T-helper 1 cell treated with Interleukin-12 subunit alpha and Interleukin-12 subunit beta and Interleukin-4 antibody, amounts not matched to agents 30 ng/mL and 1 ng/mL, for 36 hours (primary cell): ENCODE data around the gene SLC34A3. TPM values are rescaled to one million over a fixed set of nuclear protein-coding genes. Genes with fewer than 3 reads are reported as not detected.

Experiments used
- intact Hi-C: fragments of 100-400 bp; cut with micrococcal nuclease; formaldehyde crosslinking; loops from one replicate; pipeline ENCODE4 v1.15.1; 2024
- total RNA-seq: library from RNA; stranded (reverse); gene quantifications from 2 replicates; pipeline ENCODE4 v1.2.3, GENCODE V29; 2022

Gene SLC34A3
- total RNA-seq, 1 donor from 2014 or later: not detected

GRCh38 chr9:137195525-137196220, 35.0 kb upstream of the SLC34A3 start:
- intact Hi-C loops: no loop called here

GRCh38 chr9:137198051-137198901, 32.4 kb upstream of the SLC34A3 start:
- intact Hi-C loops: no loop called here

GRCh38 chr9:137198902-137199283, 31.8 kb upstream of the SLC34A3 start:
- intact Hi-C loops: no loop called here

- intact Hi-C loops: loop anchor here (1.0 to 2.0 kb wide), 7 partner anchors 10 to 351 kb away; partner anchors contain the start of genes MRPL41, NELFB, PNPLA7 and TUBB4B
These were observed 31.1 kb upstream of the SLC34A3 start for GRCh38 chr9:137199411-137200121.

GRCh38 chr9:137200311-137201204, 30.1 kb upstream of the SLC34A3 start, which contains the start of gene TPRN:
Gene TPRN, minus strand, starts transcription at chr9:137200741. Its CDS starts 30 bp downstream, at chr9:137200711.
- intact Hi-C loops: loop anchor here (1.0 to 2.0 kb wide), 7 partner anchors 11 to 350 kb away; partner anchors contain the start of genes MRPL41, NELFB, PNPLA7 and TUBB4B

- intact Hi-C loops: loop anchor here (2.0 kb wide), 2 partner anchors 45 to 349 kb away; partner anchors contain the start of genes MRPL41 and PNPLA7
These were observed 29.4 kb upstream of the SLC34A3 start for GRCh38 chr9:137201205-137201868.

GRCh38 chr9:137202966-137203365, 27.7 kb upstream of the SLC34A3 start:
- intact Hi-C loops: no loop called here

GRCh38 chr9:137204731-137205125, 26.0 kb upstream of the SLC34A3 start:
- intact Hi-C loops: loop anchor here (1.0 kb wide), 4 partner anchors 16 to 117 kb away; partner anchors contain the start of genes ANAPC2, NELFB and SSNA1

- intact Hi-C loops: loop anchor here (1.0 kb wide), 5 partner anchors 17 to 118 kb away; partner anchors contain the start of genes ANAPC2, NELFB, SSNA1 and TUBB4B
These were observed 25.3 kb upstream of the SLC34A3 start, which contains the start of the genes NDOR1 and TMEM203 for GRCh38 chr9:137205126-137206069. Gene NDOR1, plus strand, starts transcription at chr9:137205700. Its CDS starts 78 bp downstream, at chr9:137205778. Gene TMEM203, minus strand, starts transcription at chr9:137205648. Its CDS starts 234 bp downstream, at chr9:137205414.

- intact Hi-C loops: loop anchor here (1.0 kb wide), 1 partner anchor 35 kb away; the partner anchor contains the start of gene TUBB4B
These were observed 24.1 kb upstream of the SLC34A3 start for GRCh38 chr9:137206602-137207001.

- intact Hi-C loops: no loop called here
These were observed 19.2 kb upstream of the SLC34A3 start for GRCh38 chr9:137211532-137211931.

GRCh38 chr9:137212520-137212919, 18.2 kb upstream of the SLC34A3 start:
- intact Hi-C loops: no loop called here

GRCh38 chr9:137213160-137214060, 17.3 kb upstream of the SLC34A3 start:
- intact Hi-C loops: no loop called here

GRCh38 chr9:137214620-137215019, 16.1 kb upstream of the SLC34A3 start:
- intact Hi-C loops: no loop called here

- intact Hi-C loops: no loop called here
These were observed 15.3 kb upstream of the SLC34A3 start for GRCh38 chr9:137215196-137215986.
